ENCODE results near the gene PTPRC. TPM values are rescaled to one million over a fixed set of nuclear protein-coding genes. Genes with fewer than 3 reads are reported as not detected.
A peak's percentile ranks its signal among the peaks of the same experiment; 100 is the strongest.

The PTPRC gene
- total and polyA plus RNA-seq, 4 donors, result 3.7 to 38.4 (median 8.5) TPM

GRCh38 chr1:198693321-198693720 is 54.5 kb downstream of the PTPRC start:
- H3K27me3 ChIP-seq (ENCODE audit: control insufficient read depth, insufficient read depth, low read length), result no peaks in the 10 kb centered on the region

DNA sequence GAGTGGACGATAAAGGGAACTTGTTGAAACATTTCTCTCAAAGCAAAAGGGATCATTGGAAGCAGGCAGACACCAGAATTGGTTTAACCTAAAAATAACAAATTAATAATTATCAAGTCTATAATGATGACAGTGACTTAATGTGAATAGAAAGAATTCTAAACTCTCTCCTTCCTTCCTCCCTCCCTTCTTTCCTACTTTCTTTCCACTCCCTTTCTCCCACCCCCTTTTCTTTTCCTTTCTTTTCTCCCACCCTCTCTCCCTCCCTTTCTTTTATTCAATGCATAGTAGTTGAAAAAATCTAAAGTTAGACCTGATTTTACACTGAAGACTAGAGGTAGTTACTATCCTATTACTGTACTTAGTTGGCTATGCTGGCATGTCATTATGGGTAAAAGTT is 55.7 kb downstream of the PTPRC start:
- no peak for DNase-seq (ENCODE audit: low read depth in 4 of 6, low spot score in 6 of 6)
- no peaks in the 10 kb centered on the region for H3K9me3 ChIP-seq (ENCODE audit: control insufficient read depth, insufficient read depth, low read length)
- WGBS (ENCODE audit: insufficient coverage), result no CpG with 5 or more reads among the region's 1 CpG
- H3K27me3 ChIP-seq (ENCODE audit: control insufficient read depth, insufficient read depth, low read length), result no peaks in the 10 kb centered on the region
- no peak overlapping the region for H3K27ac ChIP-seq (ENCODE audit: low read depth, low read length)
- no peak overlapping the region for H3K4me3 ChIP-seq (ENCODE audit: low read depth, low read length)
- no peaks in the 10 kb centered on the region for H3K4me1 ChIP-seq (ENCODE audit: control insufficient read depth, insufficient read depth, low read length)
- no peaks in the 10 kb centered on the region for H3K36me3 ChIP-seq (ENCODE audit: control insufficient read depth, insufficient read depth, low read length)

More at GRCh38 chr1:198693321-198693720, 54.5 kb downstream of the PTPRC start:
- no peak overlapping the region for H3K4me3 ChIP-seq (ENCODE audit: low read depth, low read length)
- no peak for DNase-seq (ENCODE audit: low read depth in 4 of 6, low spot score in 6 of 6)
- no peak overlapping the region for H3K27ac ChIP-seq (ENCODE audit: low read depth, low read length)
- H3K9me3 ChIP-seq (ENCODE audit: control insufficient read depth, insufficient read depth, low read length), result no peaks in the 10 kb centered on the region
- no peaks in the 10 kb centered on the region for H3K36me3 ChIP-seq (ENCODE audit: control insufficient read depth, insufficient read depth, low read length)
- no peaks in the 10 kb centered on the region for H3K4me1 ChIP-seq (ENCODE audit: control insufficient read depth, insufficient read depth, low read length)

DNA sequence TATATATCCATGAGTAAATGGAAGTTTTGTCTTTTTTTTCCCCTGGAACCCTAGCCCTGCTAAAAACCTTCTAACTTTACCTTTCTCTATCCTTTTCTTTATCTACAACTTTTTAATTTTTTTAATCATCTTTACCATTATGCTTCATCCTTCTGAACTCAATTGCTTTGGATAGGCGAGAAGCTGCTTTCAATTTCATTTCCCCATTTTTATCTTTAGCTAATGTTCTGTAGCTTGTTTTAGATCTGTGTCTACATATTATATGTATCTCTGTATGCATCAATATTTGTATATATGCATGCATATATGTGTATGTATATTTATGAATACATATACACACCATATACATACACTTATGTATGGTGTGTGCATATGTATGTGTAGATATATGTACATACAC is 57.4 kb downstream of the PTPRC start:
- no peaks in the 10 kb centered on the region for H3K27me3 ChIP-seq (ENCODE audit: control insufficient read depth, insufficient read depth, low read length)
- no peak overlapping the region for H3K4me3 ChIP-seq (ENCODE audit: low read depth, low read length)
- DNase-seq (ENCODE audit: low read depth in 4 of 6, low spot score in 6 of 6), result no peak
- no peaks in the 10 kb centered on the region for H3K36me3 ChIP-seq (ENCODE audit: control insufficient read depth, insufficient read depth, low read length)
- no CpG with 5 or more reads among the region's 1 CpG for WGBS (ENCODE audit: insufficient coverage)
- no peak overlapping the region for H3K27ac ChIP-seq (ENCODE audit: low read depth, low read length)
- H3K9me3 ChIP-seq (ENCODE audit: control insufficient read depth, insufficient read depth, low read length), result no peaks in the 10 kb centered on the region
- no peaks in the 10 kb centered on the region for H3K4me1 ChIP-seq (ENCODE audit: control insufficient read depth, insufficient read depth, low read length)

- Histone ChIP-seq H3K27me3 (ENCODE audit: control insufficient read depth, insufficient read depth, low read length) (no peaks in the 10 kb centered on the region), H3K4me3 (ENCODE audit: low read depth, low read length) (no peak overlapping the region), H3K9me3 (ENCODE audit: control insufficient read depth, insufficient read depth, low read length) (no peaks in the 10 kb centered on the region), H3K27ac (ENCODE audit: low read depth, low read length) (no peak overlapping the region), H3K4me1 (ENCODE audit: control insufficient read depth, insufficient read depth, low read length) (no peaks in the 10 kb centered on the region), H3K36me3 (ENCODE audit: control insufficient read depth, insufficient read depth, low read length) (no peaks in the 10 kb centered on the region)
- 3% methylated on average over 7 of the region's 13 CpGs for WGBS (ENCODE audit: insufficient coverage)
- DNase-seq (ENCODE audit: low read depth in 4 of 6, low spot score in 6 of 6), result peak in 3 of 6 donors; percentile 29 to 84 (median 65)
Observed at GRCh38 chr1:198699167-198700015, 60.6 kb downstream of the PTPRC start.

DNA sequence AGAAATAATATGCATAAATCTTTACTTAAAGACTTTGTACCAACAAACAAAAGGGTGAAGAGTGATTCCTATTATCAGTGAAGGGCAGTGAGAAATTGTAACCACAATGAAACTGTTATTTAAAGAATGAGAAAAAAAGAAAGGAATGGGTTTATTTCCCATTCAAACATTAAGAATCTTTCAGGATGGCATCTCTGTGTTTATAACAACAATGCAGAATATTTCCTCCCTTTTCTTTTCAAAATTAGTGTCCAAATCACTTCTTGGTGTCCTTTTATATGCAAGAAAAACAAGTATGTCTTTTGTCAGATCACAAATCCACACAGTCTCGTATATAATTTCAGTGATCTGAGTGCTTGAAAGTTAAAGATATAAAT is 61.2 kb downstream of the PTPRC start:
- WGBS (ENCODE audit: insufficient coverage), result no CpG with 5 or more reads among the region's 1 CpG
- H3K9me3 ChIP-seq (ENCODE audit: control insufficient read depth, insufficient read depth, low read length), result no peaks in the 10 kb centered on the region
- no peaks in the 10 kb centered on the region for H3K36me3 ChIP-seq (ENCODE audit: control insufficient read depth, insufficient read depth, low read length)
- H3K4me1 ChIP-seq (ENCODE audit: control insufficient read depth, insufficient read depth, low read length), result no peaks in the 10 kb centered on the region
- H3K27ac ChIP-seq (ENCODE audit: low read depth, low read length), result no peak overlapping the region
- no peak for DNase-seq (ENCODE audit: low read depth in 4 of 6, low spot score in 6 of 6)
- H3K27me3 ChIP-seq (ENCODE audit: control insufficient read depth, insufficient read depth, low read length), result no peaks in the 10 kb centered on the region
- H3K4me3 ChIP-seq (ENCODE audit: low read depth, low read length), result no peak overlapping the region

DNA sequence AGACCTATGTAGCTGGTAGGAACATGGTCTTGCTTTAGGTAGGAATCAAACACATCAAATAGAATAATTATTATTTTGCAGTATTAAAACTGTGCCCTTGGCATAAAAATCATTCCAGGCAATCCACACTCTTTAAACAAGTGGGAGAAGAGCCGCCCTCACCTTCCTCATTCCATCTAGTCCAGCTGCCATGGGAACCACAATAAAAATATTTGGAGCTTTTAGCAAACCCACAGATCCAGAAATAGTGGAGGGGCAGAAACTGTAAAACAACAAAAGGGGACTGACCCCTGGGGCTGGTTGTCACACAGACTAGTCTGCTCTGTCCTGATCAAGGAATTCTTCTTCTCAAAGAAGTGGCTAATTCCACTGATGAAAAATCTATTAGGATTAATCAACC is 61.6 kb downstream of the PTPRC start:
- WGBS (ENCODE audit: insufficient coverage), result no CpG with 5 or more reads among the region's 1 CpG
- Histone ChIP-seq H3K36me3 (ENCODE audit: control insufficient read depth, insufficient read depth, low read length) (no peaks in the 10 kb centered on the region), H3K27ac (ENCODE audit: low read depth, low read length) (no peak overlapping the region), H3K4me1 (ENCODE audit: control insufficient read depth, insufficient read depth, low read length) (no peaks in the 10 kb centered on the region), H3K9me3 (ENCODE audit: control insufficient read depth, insufficient read depth, low read length) (no peaks in the 10 kb centered on the region), H3K27me3 (ENCODE audit: control insufficient read depth, insufficient read depth, low read length) (no peaks in the 10 kb centered on the region), H3K4me3 (ENCODE audit: low read depth, low read length) (no peak overlapping the region)
- no peak for DNase-seq (ENCODE audit: low read depth in 4 of 6, low spot score in 6 of 6)

- Histone ChIP-seq H3K4me1 (ENCODE audit: control insufficient read depth, insufficient read depth, low read length) (no peaks in the 10 kb centered on the region), H3K27me3 (ENCODE audit: control insufficient read depth, insufficient read depth, low read length) (no peaks in the 10 kb centered on the region), H3K4me3 (ENCODE audit: low read depth, low read length) (no peak overlapping the region), H3K36me3 (ENCODE audit: control insufficient read depth, insufficient read depth, low read length) (no peaks in the 10 kb centered on the region), H3K27ac (ENCODE audit: low read depth, low read length) (no peak overlapping the region), H3K9me3 (ENCODE audit: control insufficient read depth, insufficient read depth, low read length) (no peaks in the 10 kb centered on the region)
- peak in 1 of 6 donors; percentile 24 for DNase-seq (ENCODE audit: low read depth in 4 of 6, low spot score in 6 of 6)
- 55% methylated on average over 1 of the region's 1 CpG for WGBS (ENCODE audit: insufficient coverage)
Observed at GRCh38 chr1:198701250-198701649, 62.4 kb downstream of the PTPRC start.

DNA sequence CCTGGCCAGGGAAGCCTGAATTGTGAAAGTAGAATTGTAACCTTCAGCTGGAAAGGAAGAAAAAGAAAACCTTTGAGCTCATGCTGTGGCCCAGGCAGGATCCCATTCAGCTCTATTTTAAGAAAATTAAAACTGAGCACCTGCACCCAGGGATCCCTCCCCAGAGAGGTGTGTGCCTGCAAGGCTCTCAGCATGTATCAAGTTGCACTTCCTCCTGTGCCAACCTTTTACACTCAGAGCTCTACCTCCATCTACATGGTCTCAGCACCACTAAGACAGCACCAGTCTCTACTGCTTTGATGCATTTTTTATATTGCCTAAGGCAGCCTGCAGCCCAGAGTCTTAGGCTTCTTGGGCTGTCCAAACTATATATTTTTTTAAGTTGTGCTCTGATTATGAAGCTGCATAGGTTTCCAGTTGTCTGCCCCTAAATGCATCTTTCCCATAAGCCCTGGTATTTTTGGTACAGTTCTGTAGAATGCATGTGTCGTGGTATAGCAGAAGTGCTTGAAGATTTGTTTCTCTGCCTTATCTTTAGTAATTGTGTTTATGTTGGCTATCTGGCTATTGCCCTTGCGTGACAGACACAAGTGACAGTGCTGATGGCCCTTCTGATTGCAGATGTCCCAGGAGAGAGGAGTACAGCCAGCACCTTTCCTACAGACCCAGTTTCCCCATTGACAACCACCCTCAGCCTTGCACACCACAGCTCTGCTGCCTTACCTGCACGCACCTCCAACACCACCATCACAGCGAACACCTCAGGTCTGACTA is 63.1 kb downstream of the PTPRC start:
- Histone ChIP-seq H3K27me3 (ENCODE audit: control insufficient read depth, insufficient read depth, low read length) (no peaks in the 10 kb centered on the region), H3K27ac (ENCODE audit: low read depth, low read length) (no peak overlapping the region), H3K36me3 (ENCODE audit: control insufficient read depth, insufficient read depth, low read length) (no peaks in the 10 kb centered on the region), H3K9me3 (ENCODE audit: control insufficient read depth, insufficient read depth, low read length) (no peaks in the 10 kb centered on the region), H3K4me1 (ENCODE audit: control insufficient read depth, insufficient read depth, low read length) (no peaks in the 10 kb centered on the region), H3K4me3 (ENCODE audit: low read depth, low read length) (no peak overlapping the region)
- DNase-seq (ENCODE audit: low read depth in 4 of 6, low spot score in 6 of 6), result no peak
- WGBS (ENCODE audit: insufficient coverage), result 100% methylated on average over 2 of the region's 4 CpGs

DNA sequence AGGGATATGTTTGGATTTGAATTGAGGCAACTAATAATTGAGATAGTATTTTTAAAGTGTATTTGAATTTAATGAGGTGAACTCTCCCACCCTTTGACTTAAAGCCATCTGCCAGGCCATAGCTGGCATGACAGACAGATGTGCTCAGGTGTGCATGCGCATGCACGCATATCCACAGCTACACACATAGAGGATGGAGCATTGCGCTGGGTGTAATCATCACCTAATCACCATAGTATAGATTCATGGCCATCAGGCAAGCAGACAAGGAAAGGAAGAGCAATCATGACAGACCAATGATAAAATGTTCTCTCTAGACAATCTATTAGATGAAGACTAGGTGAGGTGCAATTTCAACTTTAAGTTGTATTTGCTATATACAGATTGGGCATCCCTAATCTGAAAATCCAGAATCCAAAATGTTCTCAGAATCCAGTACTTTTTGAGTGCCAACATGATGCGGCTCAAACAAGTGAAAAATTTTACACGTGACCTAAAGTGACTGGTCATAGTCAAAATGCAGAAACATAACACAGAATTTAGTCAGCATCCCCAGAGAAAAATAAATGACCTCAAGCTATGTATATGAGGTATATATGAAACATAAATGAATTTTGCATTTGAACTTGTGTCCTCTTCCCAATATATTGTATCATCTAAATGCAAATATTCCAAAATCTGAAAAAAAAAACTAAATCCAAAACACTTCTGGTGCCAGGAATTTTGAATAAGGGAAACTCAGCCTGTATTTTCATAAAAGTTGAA is 70.1 kb downstream of the PTPRC start:
- Histone ChIP-seq H3K36me3 (ENCODE audit: control insufficient read depth, insufficient read depth, low read length) (no peaks in the 10 kb centered on the region), H3K9me3 (ENCODE audit: control insufficient read depth, insufficient read depth, low read length) (no peaks in the 10 kb centered on the region), H3K27ac (ENCODE audit: low read depth, low read length) (no peak overlapping the region), H3K4me3 (ENCODE audit: low read depth, low read length) (no peak overlapping the region), H3K4me1 (ENCODE audit: control insufficient read depth, insufficient read depth, low read length) (no peaks in the 10 kb centered on the region), H3K27me3 (ENCODE audit: control insufficient read depth, insufficient read depth, low read length) (no peaks in the 10 kb centered on the region)
- DNase-seq (ENCODE audit: low read depth in 4 of 6, low spot score in 6 of 6), result no peak
- 92% methylated on average over 2 of the region's 5 CpGs for WGBS (ENCODE audit: insufficient coverage)
